Naive thymus-derived CD4-positive, alpha-beta T cell (primary cell): Measurements from ENCODE around the gene TGFBRAP1. TPM values are rescaled to one million over a fixed set of nuclear protein-coding genes. Genes with fewer than 3 reads are reported as not detected.
A peak's percentile ranks its signal among the peaks of the same experiment; 100 is the strongest.

Experiments
- ATAC-seq: fragments of 150-1000 bp; cut with Tn5 transposase; 2 replicates; pipeline ENCODE4 v1.10.0; 2021; ENCODE audit warnings: mild to moderate bottlenecking, moderate library complexity
- CTCF ChIA-PET: fragments of 350-600 bp; sonication (Branson Sonifier 250); formaldehyde crosslinking; loops from one replicate; lab custom pipeline; 2021; ENCODE audit warnings: antibody characterized with exemption; lab: Charles Lee
- POLR2A ChIA-PET: fragments of 350-600 bp; sonication (Branson Sonifier 250); formaldehyde crosslinking; loops from one replicate; lab custom pipeline; 2021; ENCODE audit warnings: antibody characterized with exemption, inconsistent platforms; lab: Charles Lee
- DNase-seq, 9 donors: peaks; one replicate each; pipeline versions ENCODE4 v3.0.0 to v3.0.0-alpha.2; 2020 to 2022; ENCODE audit warnings: mixed read lengths in 1 of 9
- H3K27ac ChIP-seq: one replicate; pipeline ENCODE4 v1.7.0; 2013; ENCODE audit warnings: mild to moderate bottlenecking, low read depth, low read length, moderate library complexity
- H3K27me3 ChIP-seq, 2 donors: one replicate each; pipeline ENCODE4 v1.7.0; 2013; ENCODE audit warnings: low read length in 2 of 2, mild to moderate bottlenecking in 2 of 2, moderate library complexity in 2 of 2; ENCODE audit not compliant: control insufficient read depth in 2 of 2, insufficient read depth in 2 of 2
- H3K36me3 ChIP-seq, 3 experiments: 1 replicate in 2 of 3; 2 replicates in 1 of 3; pipeline ENCODE4 v1.7.0; 2013; ENCODE audit warnings: low read length in 3 of 3, mild to moderate bottlenecking in 3 of 3, moderate library complexity in 1 of 3; ENCODE audit not compliant: insufficient read depth in 3 of 3, control insufficient read depth in 2 of 3
- H3K4me1 ChIP-seq, 2 donors: one replicate each; pipeline ENCODE4 v1.7.0; 2013; ENCODE audit warnings: low read length in 2 of 2, mild to moderate bottlenecking in 2 of 2, moderate library complexity in 1 of 2; ENCODE audit not compliant: control insufficient read depth in 2 of 2, insufficient read depth in 2 of 2
- H3K4me3 ChIP-seq: 2 replicates; pipeline ENCODE4 v1.7.0; 2013; ENCODE audit warnings: mild to moderate bottlenecking, low read length
- H3K9me3 ChIP-seq, 3 experiments: 1 replicate in 2 of 3; 2 replicates in 1 of 3; pipeline ENCODE4 v1.7.0; 2013; ENCODE audit warnings: low read length in 3 of 3; ENCODE audit not compliant: control insufficient read depth in 2 of 3
- H3K27ac Mint-ChIP-seq, 9 donors: one replicate each; pipeline ENCODE4 v1.8.0; 2020 to 2022; ENCODE audit warnings: mixed read lengths in 9 of 9, mild to moderate bottlenecking in 8 of 9, moderate library complexity in 5 of 9, inconsistent platforms in 2 of 9
- H3K27me3 Mint-ChIP-seq, 5 donors: one replicate each; pipeline ENCODE4 v1.8.0; 2021 to 2022; ENCODE audit warnings: mixed read lengths in 5 of 5, mild to moderate bottlenecking in 1 of 5
- H3K36me3 Mint-ChIP-seq, 5 donors: one replicate each; pipeline ENCODE4 v1.8.0; 2020 to 2022; ENCODE audit warnings: mixed read lengths in 5 of 5, mild to moderate bottlenecking in 3 of 5, inconsistent platforms in 1 of 5
- H3K4me1 Mint-ChIP-seq, 7 donors: one replicate each; pipeline ENCODE4 v1.8.0; 2020 to 2022; ENCODE audit warnings: mixed read lengths in 7 of 7, mild to moderate bottlenecking in 3 of 7, inconsistent platforms in 1 of 7
- H3K4me3 Mint-ChIP-seq, 10 donors: one replicate each; pipeline ENCODE4 v1.8.0; 2020 to 2022; ENCODE audit warnings: mild to moderate bottlenecking in 10 of 10, mixed read lengths in 10 of 10, moderate library complexity in 6 of 10, inconsistent platforms in 2 of 10
- H3K9me3 Mint-ChIP-seq, 11 donors: one replicate each; pipeline ENCODE4 v1.8.0; 2020 to 2022; ENCODE audit warnings: mixed read lengths in 11 of 11, mild to moderate bottlenecking in 4 of 11, inconsistent platforms in 1 of 11, moderate library complexity in 1 of 11
- intact Hi-C, 2 donors: fragments of 100-400 bp; cut with micrococcal nuclease; formaldehyde crosslinking; loops; one replicate each; pipeline ENCODE4 v1.15.1; 2023
- polyA plus RNA-seq, 2 donors: library from polyadenylated mRNA; unstranded; fragments of 300-500 nt; fragmentation: Illumina TruSeq; gene quantifications; one replicate each; pipeline ENCODE4 v1.2.3, GENCODE V29; 2021
- total RNA-seq, 6 experiments: library from RNA in 5 of 6; stranded (reverse) in 5 of 6; gene quantifications; 1 replicate in 5 of 6; 2 replicates in 1 of 6; pipeline ENCODE4 v1.2.3 and lab custom pipeline; 2021 to 2026

TGFBRAP1 gene
- total and polyA plus RNA-seq, 7 experiments from 2014 or later: 18.0 to 28.3 (median 21.6) TPM

GRCh38 chr2:105238664-105239240 is 90.8 kb downstream of the TGFBRAP1 start:
- Histone ChIP-seq H3K9me3 (no peaks in the 10 kb centered on the region), H3K36me3 (no peaks in the 10 kb centered on the region), H3K4me3 (no peak overlapping the region), H3K4me1 (no peaks in the 10 kb centered on the region), H3K27ac (no peak overlapping the region), H3K27me3 (no peaks in the 10 kb centered on the region)
- H3K9me3 Mint-ChIP-seq: peaks cover 0 to 1% (median 0%) of the 10 kb centered on the region in 11 donors
- H3K27ac Mint-ChIP-seq: no peak overlapping the region
- CTCF ChIA-PET: interaction anchor here (0.6 to 2.0 kb wide), 3 partner anchors 123 to 1314 kb away, joined by 5 to 14 read pairs (median 5); no protein-coding TSS in a partner anchor
- DNase-seq: no peak
- H3K36me3 Mint-ChIP-seq: peaks cover 0 to 4% (median 0%) of the 10 kb centered on the region in 5 donors
- H3K4me3 Mint-ChIP-seq: no peak overlapping the region
- peaks cover 0 to 28% (median 10%) of the 10 kb centered on the region in 7 donors for H3K4me1 Mint-ChIP-seq
- POLR2A ChIA-PET: no interaction called here
- ATAC-seq: no peak
- peaks cover 0 to 26% (median 7%) of the 10 kb centered on the region in 5 donors for H3K27me3 Mint-ChIP-seq
- intact Hi-C loops: no loop called here

GRCh38 chr2:105237045-105237765 is 92.3 kb downstream of the TGFBRAP1 start:
- no peaks in the 10 kb centered on the region for H3K4me1 ChIP-seq

GRCh38 chr2:105236060-105236424 is 93.5 kb downstream of the TGFBRAP1 start:
- H3K9me3 ChIP-seq: no peaks in the 10 kb centered on the region
- no peaks in the 10 kb centered on the region for H3K4me1 ChIP-seq
- CTCF ChIA-PET: interaction anchor here (0.6 to 1.4 kb wide), 6 partner anchors 9 to 125 kb away, joined by 4 to 9 read pairs (median 4); no protein-coding TSS in a partner anchor
- no peaks in the 10 kb centered on the region for H3K27me3 ChIP-seq
- Mint-ChIP-seq H3K9me3 (peaks cover 0 to 1% (median 0%) of the 10 kb centered on the region in 11 donors), H3K4me1 (peaks cover 0 to 28% (median 10%) of the 10 kb centered on the region in 7 donors), H3K36me3 (no peaks in the 10 kb centered on the region), H3K27ac (no peak overlapping the region), H3K27me3 (peaks cover 0 to 26% (median 0%) of the 10 kb centered on the region in 5 donors), H3K4me3 (peak overlapping the region in 1 of 10 donors; percentile 26)
- intact Hi-C loops: no loop called here
- no peak overlapping the region for H3K27ac ChIP-seq
- ATAC-seq: no peak
- POLR2A ChIA-PET: no interaction called here
- no peak overlapping the region for H3K4me3 ChIP-seq
- no peaks in the 10 kb centered on the region for H3K36me3 ChIP-seq
- no peak for DNase-seq

More at GRCh38 chr2:105237045-105237765, 92.3 kb downstream of the TGFBRAP1 start:
- Mint-ChIP-seq H3K36me3 (no peaks in the 10 kb centered on the region), H3K27me3 (peaks cover 0 to 26% (median 0%) of the 10 kb centered on the region in 5 donors), H3K4me1 (peaks cover 0 to 28% (median 10%) of the 10 kb centered on the region in 7 donors), H3K4me3 (peak overlapping the region in 7 of 10 donors; percentile 40 to 69 (median 66)), H3K9me3 (peaks cover 0 to 1% (median 0%) of the 10 kb centered on the region in 11 donors), H3K27ac (peak overlapping the region in 1 of 9 donors; percentile 46)
- no peaks in the 10 kb centered on the region for H3K9me3 ChIP-seq
- POLR2A ChIA-PET: no interaction called here
- CTCF ChIA-PET: interaction anchor here (0.6 to 2.0 kb wide), 6 partner anchors 15 to 1065 kb away, joined by 3 to 14 read pairs (median 5); no protein-coding TSS in a partner anchor
- no peaks in the 10 kb centered on the region for H3K27me3 ChIP-seq
- DNase-seq (peak in 3 of 9 donors; percentile 2 to 16 (median 10)), ATAC-seq (no peak)
- no peak overlapping the region for H3K27ac ChIP-seq
- no peaks in the 10 kb centered on the region for H3K36me3 ChIP-seq
- intact Hi-C loops: no loop called here
- no peak overlapping the region for H3K4me3 ChIP-seq

- intact Hi-C loops: loop anchor here (1.0 kb wide), 1 partner anchor 121 kb away; no protein-coding TSS in a partner anchor
- Histone ChIP-seq H3K4me1 (no peaks in the 10 kb centered on the region), H3K36me3 (no peaks in the 10 kb centered on the region), H3K27ac (no peak overlapping the region), H3K9me3 (no peaks in the 10 kb centered on the region), H3K4me3 (no peak overlapping the region), H3K27me3 (no peaks in the 10 kb centered on the region)
- ATAC-seq (peak; percentile 53), DNase-seq (peak; percentile 11 to 64 (median 39))
- H3K36me3 Mint-ChIP-seq: no peaks in the 10 kb centered on the region
- H3K9me3 Mint-ChIP-seq: peaks cover 0 to 1% (median 0%) of the 10 kb centered on the region in 11 donors
- POLR2A ChIA-PET: no interaction called here
- CTCF ChIA-PET: interaction anchor here (0.6 to 1.4 kb wide), 6 partner anchors 8 to 124 kb away, joined by 4 to 9 read pairs (median 4); no protein-coding TSS in a partner anchor
- H3K27ac Mint-ChIP-seq: no peak overlapping the region
- peaks cover 0 to 24% (median 0%) of the 10 kb centered on the region in 5 donors for H3K27me3 Mint-ChIP-seq
- H3K4me1 Mint-ChIP-seq: peaks cover 0 to 28% (median 10%) of the 10 kb centered on the region in 7 donors
- H3K4me3 Mint-ChIP-seq: no peak overlapping the region
Observed at GRCh38 chr2:105235388-105236059, 94.0 kb downstream of the TGFBRAP1 start.

- Histone ChIP-seq H3K27me3 (no peaks in the 10 kb centered on the region), H3K27ac (no peak overlapping the region), H3K4me1 (no peaks in the 10 kb centered on the region), H3K4me3 (no peak overlapping the region), H3K9me3 (no peaks in the 10 kb centered on the region), H3K36me3 (no peaks in the 10 kb centered on the region)
- no peak overlapping the region for H3K27ac Mint-ChIP-seq
- ATAC-seq: no peak
- no peak for DNase-seq
- H3K9me3 Mint-ChIP-seq: peaks cover 0 to 1% (median 0%) of the 10 kb centered on the region in 11 donors
- CTCF ChIA-PET: no interaction called here
- H3K36me3 Mint-ChIP-seq: no peaks in the 10 kb centered on the region
- POLR2A ChIA-PET: no interaction called here
- peaks cover 0 to 16% (median 8%) of the 10 kb centered on the region in 5 donors for H3K27me3 Mint-ChIP-seq
- intact Hi-C loops: no loop called here
- no peak overlapping the region for H3K4me3 Mint-ChIP-seq
- peaks cover 0 to 8% (median 5%) of the 10 kb centered on the region in 7 donors for H3K4me1 Mint-ChIP-seq
Observed at GRCh38 chr2:105231232-105231619, 98.3 kb downstream of the TGFBRAP1 start.

- intact Hi-C loops: no loop called here
- CTCF ChIA-PET: no interaction called here
- no peak for DNase-seq
- no peak for ATAC-seq
- Histone ChIP-seq H3K27me3 (no peaks in the 10 kb centered on the region), H3K4me1 (no peaks in the 10 kb centered on the region), H3K36me3 (no peaks in the 10 kb centered on the region), H3K4me3 (no peak overlapping the region), H3K9me3 (no peaks in the 10 kb centered on the region), H3K27ac (no peak overlapping the region)
- Mint-ChIP-seq H3K36me3 (no peaks in the 10 kb centered on the region), H3K4me3 (no peak overlapping the region), H3K9me3 (no peaks in the 10 kb centered on the region), H3K4me1 (no peaks in the 10 kb centered on the region), H3K27me3 (peaks cover 10 to 21% (median 12%) of the 10 kb centered on the region in 5 donors), H3K27ac (no peak overlapping the region)
- POLR2A ChIA-PET: no interaction called here
Observed at GRCh38 chr2:105224444-105224843, 105.1 kb downstream of the TGFBRAP1 start.
